GM21390 (cell line): ENCODE data around the gene KCND3.

Source experiments
- ATAC-seq: cut with Tn5 transposase; IDR thresholded peaks from one replicate; pipeline ENCODE4 v1.9.1; 2021; ENCODE audit not compliant: unreplicated experiment

Gene KCND3

GRCh38 chr1:111989531-111990025 is at the start of gene KCND3:
Gene KCND3 (minus strand): TSS chr1:111989668.
- no peak for ATAC-seq

- ATAC-seq = no peak
These were observed 44.8 kb upstream of the KCND3 start for GRCh38 chr1:112034277-112034676.

- no peak for ATAC-seq
These were observed 44.1 kb upstream of the KCND3 start for GRCh38 chr1:112033439-112034120.

GRCh38 chr1:112030157-112030556 is 40.7 kb upstream of the KCND3 start:
- ATAC-seq = no peak

- no peak for ATAC-seq
These were observed 38.2 kb upstream of the KCND3 start for GRCh38 chr1:112027696-112028095.

GRCh38 chr1:112026501-112026900 is 37.0 kb upstream of the KCND3 start:
- ATAC-seq = no peak

- ATAC-seq = no peak
These were observed 36.5 kb upstream of the KCND3 start for GRCh38 chr1:112026016-112026415.

GRCh38 chr1:112021263-112021662 is 31.8 kb upstream of the KCND3 start:
- no peak for ATAC-seq

GRCh38 chr1:112017183-112017582 is 27.7 kb upstream of the KCND3 start:
- ATAC-seq = no peak

- ATAC-seq = no peak
These were observed 23.4 kb upstream of the KCND3 start for GRCh38 chr1:112012823-112013222.

GRCh38 chr1:112011202-112011601 is 21.7 kb upstream of the KCND3 start:
- no peak for ATAC-seq

- ATAC-seq = no peak
These were observed 17.7 kb upstream of the KCND3 start for GRCh38 chr1:112007169-112007568.

GRCh38 chr1:112006416-112007025 is 17.1 kb upstream of the KCND3 start:
- ATAC-seq = no peak

- no peak for ATAC-seq
These were observed 14.6 kb upstream of the KCND3 start for GRCh38 chr1:112004076-112004475.

- no peak for ATAC-seq
These were observed 13.0 kb upstream of the KCND3 start for GRCh38 chr1:112002514-112002913.

- ATAC-seq = no peak
These were observed 12.0 kb upstream of the KCND3 start for GRCh38 chr1:112001436-112001835.

GRCh38 chr1:112000048-112000447 is 10.6 kb upstream of the KCND3 start:
- ATAC-seq = no peak

- ATAC-seq = no peak
These were observed 8.9 kb upstream of the KCND3 start for GRCh38 chr1:111998332-111998731.

GRCh38 chr1:111992476-111992875 is 3.0 kb upstream of the KCND3 start:
- no peak for ATAC-seq

- no peak for ATAC-seq
These were observed 1.6 kb upstream of the KCND3 start for GRCh38 chr1:111990878-111991718.

- no peak for ATAC-seq
These were observed 784 bp upstream of the KCND3 start for GRCh38 chr1:111990026-111990877.
